MCF 10A (cell line): ENCODE results near the gene SP2. TPM values are rescaled to one million over a fixed set of nuclear protein-coding genes. Genes with fewer than 3 reads are reported as not detected.

Experiments
- BruUV-seq: library from RNA; stranded (reverse); fragments of 400-500 nt; replicated peaks from 2 replicates; lab custom pipeline; 2021; lab: Mats Ljungman, UMichigan
- CTCF ChIA-PET: fragments of 300-600 bp; sonication (Branson Sonifier 250); formaldehyde crosslinking; extraction: SDS; loops from one replicate; lab custom pipeline; 2021; ENCODE audit warnings: antibody characterized with exemption, inconsistent platforms; lab: Yijun Ruan, JAX
- POLR2A ChIA-PET: fragments of 300-600, 350-650 bp; sonication (Branson Sonifier 250); formaldehyde crosslinking; extraction: SDS; loops from one replicate; lab custom pipeline; 2020; ENCODE audit warnings: antibody characterized with exemption, inconsistent platforms; lab: Yijun Ruan, JAX
- DNase-seq: peaks from one replicate; pipeline ENCODE4 v3.0.0-alpha.2; 2018; ENCODE audit not compliant: unreplicated experiment
- H3K27ac Mint-ChIP-seq: one replicate; pipeline ENCODE4 v1.8.0; 2022; ENCODE audit warnings: mild to moderate bottlenecking, low read depth, mixed read lengths; ENCODE audit not compliant: unreplicated experiment
- H3K27me3 Mint-ChIP-seq: one replicate; pipeline ENCODE4 v1.8.0; 2022; ENCODE audit warnings: mixed read lengths; ENCODE audit not compliant: insufficient read depth, unreplicated experiment
- H3K36me3 Mint-ChIP-seq: one replicate; pipeline ENCODE4 v1.8.0; 2022; ENCODE audit warnings: mild to moderate bottlenecking, moderate library complexity, mixed read lengths; ENCODE audit not compliant: insufficient read depth, unreplicated experiment
- H3K4me1 Mint-ChIP-seq: one replicate; pipeline ENCODE4 v1.8.0; 2022; ENCODE audit warnings: mixed read lengths; ENCODE audit not compliant: insufficient read depth, unreplicated experiment
- H3K4me3 Mint-ChIP-seq: one replicate; pipeline ENCODE4 v1.8.0; 2022; ENCODE audit warnings: mild to moderate bottlenecking, moderate library complexity, mixed read lengths; ENCODE audit not compliant: unreplicated experiment
- H3K9me3 Mint-ChIP-seq: one replicate; pipeline ENCODE4 v1.8.0; 2022; ENCODE audit warnings: mixed read lengths; ENCODE audit not compliant: unreplicated experiment
- CTCF ChIP-seq: fragments of 200-600 bp; IDR thresholded peaks from one replicate; pipeline ENCODE4 v1.8.0; 2022; ENCODE audit warnings: antibody characterized with exemption, mild to moderate bottlenecking; ENCODE audit not compliant: unreplicated experiment
- intact Hi-C: fragments of 100-400 bp; cut with micrococcal nuclease; formaldehyde crosslinking; loops from 2 replicates; pipeline ENCODE4 v1.14.1; 2022
- total RNA-seq: library from RNA; stranded (reverse); gene quantifications from 2 replicates; pipeline ENCODE4 v1.2.3, GENCODE V29; 2022

Gene SP2
- total RNA-seq, 1 experiment from 2014 or later, result 15.1 TPM

DNA sequence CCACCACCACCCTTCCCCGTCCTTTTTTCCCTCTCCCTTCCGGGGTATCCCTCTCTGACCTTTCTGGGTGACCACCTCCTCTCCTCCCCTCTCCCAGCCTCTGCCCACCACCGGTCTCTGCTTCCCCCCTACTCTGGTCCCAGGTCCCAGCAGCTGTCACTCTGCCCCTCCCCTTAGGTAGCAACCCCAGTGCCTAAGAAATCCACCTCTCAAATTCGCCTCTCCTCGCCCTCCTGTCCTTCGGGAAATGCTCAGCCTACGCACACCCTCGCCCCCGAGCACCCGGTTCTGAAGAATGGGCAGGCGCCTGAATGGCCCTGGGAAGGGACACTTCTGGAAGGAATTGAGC lies 44.3 kb upstream of the SP2 start:
- H3K27ac Mint-ChIP-seq, result no peak overlapping the region
- ChIA-PET POLR2A (interaction anchor here (0.7 to 2.8 kb wide), 5 partner anchors 10 to 90 kb away, joined by 3 to 19 read pairs (median 3); partner anchors contain the start of genes PNPO and SCRN2), CTCF (interaction anchor here (8.1 to 18.5 kb wide), 2 partner anchors 9 to 37 kb away, joined by 53 to 523 read pairs; partner anchors contain the start of genes SCRN2 and SP2)
- no TSS peak for BruUV-seq
- TF ChIP-seq CTCF, result no peak
- H3K4me3 Mint-ChIP-seq, result peak overlapping the region; percentile 50
- H3K4me1 Mint-ChIP-seq, result peaks cover 15% of the 10 kb centered on the region
- H3K9me3 Mint-ChIP-seq, result no peaks in the 10 kb centered on the region
- intact Hi-C loops, result no loop called here
- H3K27me3 Mint-ChIP-seq, result peaks cover 50% of the 10 kb centered on the region
- DNase-seq, result no peak
- no peaks in the 10 kb centered on the region for H3K36me3 Mint-ChIP-seq

- TF ChIP-seq CTCF, result no peak
- peaks cover 15% of the 10 kb centered on the region for H3K4me1 Mint-ChIP-seq
- peak overlapping the region; percentile 50 for H3K4me3 Mint-ChIP-seq
- H3K36me3 Mint-ChIP-seq, result no peaks in the 10 kb centered on the region
- H3K9me3 Mint-ChIP-seq, result no peaks in the 10 kb centered on the region
- H3K27me3 Mint-ChIP-seq, result peaks cover 50% of the 10 kb centered on the region
- H3K27ac Mint-ChIP-seq, result no peak overlapping the region
- CTCF ChIA-PET, result interaction anchor here (8.1 to 18.5 kb wide), 2 partner anchors 10 to 36 kb away, joined by 53 to 523 read pairs; partner anchors contain the start of genes SCRN2 and SP2
- BruUV-seq, result no TSS peak
- DNase-seq, result no peak
- POLR2A ChIA-PET, result interaction anchor here (0.7 to 1.4 kb wide), 4 partner anchors 11 to 89 kb away, joined by 3 to 4 read pairs (median 3); partner anchors contain the start of genes LRRC46, MRPL10, PNPO and SCRN2
- intact Hi-C loops, result no loop called here
Observed at GRCh38 chr17:47852113-47852949, 43.7 kb upstream of the SP2 start.

- DNase-seq, result no peak
- no peak for TF ChIP-seq CTCF
- no peak overlapping the region for H3K27ac Mint-ChIP-seq
- no TSS peak for BruUV-seq
- H3K4me1 Mint-ChIP-seq, result peaks cover 15% of the 10 kb centered on the region
- H3K36me3 Mint-ChIP-seq, result no peaks in the 10 kb centered on the region
- peaks cover 50% of the 10 kb centered on the region for H3K27me3 Mint-ChIP-seq
- ChIA-PET POLR2A (interaction anchor here (1.2 kb wide), 1 partner anchor 9 kb away, joined by 4 read pairs; no protein-coding TSS in a partner anchor), CTCF (interaction anchor here (0.7 to 18.5 kb wide), 3 partner anchors 11 to 35 kb away, joined by 3 to 523 read pairs (median 53); partner anchors contain the start of genes SCRN2 and SP2)
- intact Hi-C loops, result no loop called here
- no peak overlapping the region for H3K4me3 Mint-ChIP-seq
- no peaks in the 10 kb centered on the region for H3K9me3 Mint-ChIP-seq
Observed at GRCh38 chr17:47853616-47854015, 42.4 kb upstream of the SP2 start.

DNA sequence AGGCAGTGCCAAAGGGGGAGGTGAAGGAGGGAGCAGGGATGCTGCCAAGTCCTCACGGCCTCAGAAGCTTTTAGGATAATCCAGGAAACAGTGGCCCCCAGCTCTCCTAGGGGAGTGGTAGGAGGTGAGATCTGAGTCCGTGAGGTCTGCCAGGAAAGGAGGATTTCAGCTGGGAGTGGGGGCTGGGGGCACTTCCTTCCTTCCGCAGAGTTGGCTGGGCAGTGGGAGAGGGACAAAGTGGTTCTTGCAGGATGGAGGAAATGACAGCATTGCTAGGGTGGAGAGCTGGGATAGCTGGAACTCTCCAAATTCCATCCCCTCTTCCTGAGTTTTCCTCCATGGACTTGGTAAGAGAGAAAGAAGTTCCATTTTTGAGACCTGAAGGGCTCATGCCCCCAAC lies 40.3 kb upstream of the SP2 start:
- Mint-ChIP-seq H3K4me1 (no peaks in the 10 kb centered on the region), H3K27me3 (peaks cover 50% of the 10 kb centered on the region), H3K36me3 (no peaks in the 10 kb centered on the region), H3K4me3 (no peak overlapping the region), H3K9me3 (no peaks in the 10 kb centered on the region), H3K27ac (no peak overlapping the region)
- BruUV-seq, result no TSS peak
- no peak for TF ChIP-seq CTCF
- no peak for DNase-seq
- intact Hi-C loops, result no loop called here
- ChIA-PET CTCF (interaction anchor here (8.1 to 18.5 kb wide), 2 partner anchors 13 to 33 kb away, joined by 53 to 523 read pairs; partner anchors contain the start of genes SCRN2 and SP2), POLR2A (interaction anchor here (0.7 to 1.1 kb wide), 2 partner anchors 40 to 136 kb away, joined by 3 read pairs; partner anchors contain the start of gene SP2)
